HPDE6-E6E7 (cell line): ENCODE data around the gene SQSTM1.

Experiments used
- DNase-seq: peaks from one replicate; pipeline ENCODE4 v3.0.0; 2011; ENCODE audit warnings: missing footprints; ENCODE audit errors: extremely low spot score

The SQSTM1 gene

DNA sequence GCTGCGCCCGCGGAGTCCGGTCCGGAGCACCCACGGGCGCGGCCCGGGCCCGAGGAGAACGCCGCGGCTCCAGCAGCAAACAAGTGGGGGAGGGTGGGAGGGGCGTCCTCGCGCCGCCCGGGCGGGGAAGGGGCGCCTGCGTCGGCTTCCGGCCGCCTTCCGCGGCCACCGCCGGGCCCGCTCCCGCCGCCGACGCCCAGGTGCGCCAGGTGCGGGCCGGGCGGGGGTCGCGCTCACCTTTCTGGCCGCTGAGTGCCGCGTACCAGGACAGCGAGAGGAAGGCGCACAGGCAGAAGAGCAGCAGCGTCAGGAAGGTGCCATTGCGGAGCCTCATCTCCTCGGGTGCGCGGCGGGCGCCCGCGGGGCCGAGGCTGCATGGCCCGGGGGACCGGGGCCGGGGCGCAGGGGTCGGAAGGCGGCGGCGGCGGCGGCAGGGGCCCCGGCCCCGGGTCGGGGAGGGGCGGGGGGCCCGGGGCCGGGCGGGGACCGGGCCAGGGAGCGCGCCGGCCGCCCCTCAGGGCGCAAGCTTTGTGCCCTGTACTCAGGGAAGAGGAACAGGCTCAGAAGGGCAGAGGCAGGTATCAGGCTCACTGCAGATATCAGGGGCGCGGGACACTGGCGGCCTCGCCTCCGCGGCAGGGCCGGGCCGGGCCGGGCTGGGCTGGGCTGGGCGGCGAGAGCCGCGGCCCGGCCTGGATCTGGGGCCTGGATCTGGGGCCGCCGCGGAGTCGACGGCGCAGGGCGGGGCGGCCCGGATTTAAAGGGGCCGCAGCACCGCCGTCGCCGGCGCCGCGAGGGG, 14.3 kb upstream of the SQSTM1 start, which contains the start of gene MGAT4B:
Gene MGAT4B (minus strand): TSS at position 617 of the 799 bp plus-strand sequence. CDS start 283 bp downstream, at position 334.
- DNase-seq, result peak; percentile 80

DNA sequence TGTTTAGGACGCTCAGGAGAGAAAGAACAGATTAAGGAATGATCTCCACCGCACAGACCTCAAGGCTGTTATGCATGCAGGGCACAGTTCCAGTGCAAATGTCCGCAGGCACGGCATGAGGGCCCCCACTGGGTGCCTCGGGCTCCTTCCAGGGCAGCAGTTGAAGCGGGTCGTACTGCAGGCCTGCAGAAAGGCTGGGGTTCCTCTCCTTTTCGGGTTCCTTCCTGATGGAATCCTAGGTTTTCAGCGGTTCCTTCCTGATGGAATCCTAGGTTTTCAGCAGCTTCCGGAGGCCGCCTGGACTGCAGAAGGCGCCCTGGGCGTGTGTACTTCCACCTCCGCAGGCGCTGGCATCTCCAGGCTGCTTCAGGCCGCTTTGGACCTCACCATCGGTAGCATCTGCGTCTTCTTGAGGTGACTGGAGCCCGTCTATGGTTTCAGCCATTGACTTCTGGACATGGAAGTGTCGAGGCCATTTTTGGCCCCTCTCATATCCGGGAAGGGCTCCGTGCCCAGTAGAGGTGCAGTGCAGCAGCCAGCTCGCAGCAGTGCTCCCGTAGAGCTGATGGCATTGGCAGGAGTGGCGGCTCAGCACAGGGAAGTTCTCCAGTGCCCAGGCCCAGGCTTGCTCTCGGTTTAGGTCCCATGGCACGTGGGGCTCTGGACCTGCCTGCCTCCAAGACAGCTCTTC, 8.4 kb upstream of the SQSTM1 start:
- no peak for DNase-seq

DNA sequence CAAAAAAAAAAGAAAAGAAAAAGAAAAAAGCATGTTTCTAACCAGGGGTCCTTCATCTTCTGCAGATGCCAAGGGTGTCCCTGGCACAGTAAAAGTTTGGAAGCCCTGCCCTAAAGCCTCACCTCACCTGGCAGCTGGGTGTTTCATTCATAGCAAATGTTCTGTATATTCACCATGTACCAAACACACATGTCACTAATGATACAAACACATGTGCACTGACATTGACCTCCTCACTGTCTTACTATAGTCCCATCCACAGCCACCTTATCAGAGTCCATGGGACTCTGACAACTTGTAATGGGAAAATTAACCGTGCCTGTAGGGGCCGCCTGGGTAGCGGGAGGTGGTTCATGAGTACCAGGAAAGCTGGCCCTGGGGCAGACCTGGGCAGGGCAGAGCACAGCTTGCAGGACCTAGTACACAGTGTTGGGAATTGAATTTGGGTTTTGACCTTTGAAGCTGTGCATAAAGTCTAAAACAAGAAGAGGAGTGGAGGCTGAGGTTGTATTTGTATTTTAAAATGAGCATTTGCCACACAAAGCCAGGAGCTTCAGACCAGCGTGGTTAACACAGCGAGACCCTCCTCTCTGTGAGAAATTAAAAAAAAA, 7.6 kb upstream of the SQSTM1 start:
- no peak for DNase-seq

DNA sequence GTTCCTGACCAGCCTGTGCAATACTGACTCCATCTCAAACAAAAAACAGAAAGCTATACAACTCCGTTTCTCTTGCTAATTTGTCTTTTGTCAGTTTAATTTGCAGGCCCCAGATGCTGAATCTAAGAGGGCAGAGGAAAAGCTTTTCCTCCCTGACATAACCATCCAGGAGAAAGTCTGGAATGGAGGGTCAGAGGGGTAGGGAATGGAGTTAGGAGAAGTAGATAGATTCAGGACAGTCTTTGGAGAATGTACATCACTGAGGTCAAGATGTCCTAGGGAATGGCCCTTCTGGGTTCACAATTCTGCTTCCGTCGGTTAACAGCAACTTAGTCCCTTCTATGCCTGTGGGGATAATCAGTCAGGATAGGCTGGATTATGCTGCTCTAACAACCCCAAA, 6.6 kb upstream of the SQSTM1 start:
- no peak for DNase-seq

- no peak for DNase-seq
These were observed 5.0 kb upstream of the SQSTM1 start for GRCh38 chr5:179815491-179816249.

GRCh38 chr5:179816401-179816795, 4.3 kb upstream of the SQSTM1 start:
- no peak for DNase-seq

GRCh38 chr5:179816796-179817469, 3.8 kb upstream of the SQSTM1 start:
- DNase-seq, result no peak

- no peak for DNase-seq
These were observed 3.2 kb upstream of the SQSTM1 start for GRCh38 chr5:179817470-179817840.

DNA sequence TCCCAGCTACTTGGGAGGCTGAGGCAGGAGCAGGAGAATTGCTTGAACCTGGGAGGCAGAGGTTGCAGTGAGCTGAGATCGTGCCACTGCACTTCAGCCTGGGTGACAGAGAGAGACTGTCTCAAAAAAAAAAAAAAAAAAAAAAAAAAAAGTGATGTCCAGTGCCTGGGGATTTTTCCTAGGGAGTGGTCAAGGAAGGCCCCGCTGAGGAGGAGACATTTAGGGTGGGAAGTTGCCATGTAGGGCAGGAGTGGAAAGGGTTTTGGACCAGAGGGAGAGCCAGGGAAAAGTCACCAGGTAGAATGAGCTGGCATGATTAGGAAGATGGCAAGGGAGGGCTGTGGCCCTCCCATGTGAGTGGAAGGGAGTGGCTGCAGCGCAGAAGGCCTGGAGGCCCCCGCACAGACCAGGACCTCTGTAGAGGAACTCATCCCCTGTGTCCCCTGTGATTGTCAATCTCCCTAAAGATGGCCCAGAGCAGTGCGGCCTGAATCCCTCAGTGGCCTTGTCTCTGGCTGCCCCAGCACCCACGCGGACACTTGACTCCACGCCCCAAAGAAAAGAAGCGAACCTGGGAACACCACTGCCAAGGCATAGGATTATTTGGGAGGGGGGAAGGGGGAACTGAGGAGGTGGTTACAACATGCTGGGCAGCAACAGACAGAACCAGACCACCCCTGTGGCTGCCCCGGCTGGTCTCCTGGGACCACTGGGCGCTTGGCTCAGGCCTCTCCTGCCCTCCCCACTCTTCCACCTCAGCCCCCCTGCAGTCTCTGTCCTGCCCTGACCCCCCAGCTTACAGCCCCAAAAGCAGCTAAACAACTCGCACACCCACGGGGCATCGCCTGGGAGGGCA, 2.6 kb upstream of the SQSTM1 start:
- no peak for DNase-seq

GRCh38 chr5:179818746-179819295, 1.9 kb upstream of the SQSTM1 start:
- peak; percentile 94 for DNase-seq

- peak; percentile 52 for DNase-seq
These were observed 1.2 kb upstream of the SQSTM1 start for GRCh38 chr5:179819296-179820126.

GRCh38 chr5:179820127-179820482, 600 bp upstream of the SQSTM1 start:
- no peak for DNase-seq

GRCh38 chr5:179821298-179822058, 773 bp downstream of the SQSTM1 start:
- DNase-seq, result peak; percentile 83

DNA sequence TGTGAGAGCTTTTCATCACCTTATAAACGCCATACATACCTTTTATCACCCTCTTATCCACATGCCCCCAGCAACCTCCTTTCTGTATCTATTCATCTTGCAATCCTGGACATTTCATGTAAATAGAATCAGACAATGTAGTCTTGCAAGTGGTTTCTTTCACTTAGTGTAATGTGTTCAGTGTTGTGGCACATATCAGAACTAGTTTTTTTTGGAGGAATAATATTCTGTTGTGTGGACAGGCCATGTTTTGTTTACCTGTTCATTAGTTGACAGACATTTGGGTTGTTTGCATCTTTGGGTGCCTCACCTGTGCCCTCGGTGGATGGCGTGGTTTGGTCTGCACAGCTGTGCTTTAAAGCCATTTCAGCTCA, 1.3 kb downstream of the SQSTM1 start:
- no peak for DNase-seq

- no peak for DNase-seq
These were observed 1.8 kb downstream of the SQSTM1 start for GRCh38 chr5:179822444-179822990.

GRCh38 chr5:179823937-179824744, 3.4 kb downstream of the SQSTM1 start:
- DNase-seq, result no peak

DNA sequence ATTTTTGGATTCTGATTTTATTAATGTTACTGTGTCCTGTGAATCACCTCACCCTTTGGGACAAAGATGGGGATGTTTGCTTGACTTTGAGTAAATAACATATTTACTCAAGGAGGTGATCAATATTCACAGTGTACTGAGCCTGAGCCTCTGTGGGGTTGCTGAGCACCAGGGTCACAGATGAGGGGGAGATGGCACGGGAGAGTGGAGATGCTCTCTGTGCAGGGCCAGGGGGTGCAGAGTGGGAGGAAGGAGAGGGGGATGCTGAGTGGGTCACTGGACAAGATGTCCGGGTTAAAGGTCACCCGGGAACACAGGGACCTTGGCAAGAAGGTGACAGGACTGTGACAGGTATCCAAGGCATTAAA, 4.0 kb downstream of the SQSTM1 start:
- no peak for DNase-seq
